Measurements from ENCODE around the gene ZAP70.

Gene ZAP70

DNA sequence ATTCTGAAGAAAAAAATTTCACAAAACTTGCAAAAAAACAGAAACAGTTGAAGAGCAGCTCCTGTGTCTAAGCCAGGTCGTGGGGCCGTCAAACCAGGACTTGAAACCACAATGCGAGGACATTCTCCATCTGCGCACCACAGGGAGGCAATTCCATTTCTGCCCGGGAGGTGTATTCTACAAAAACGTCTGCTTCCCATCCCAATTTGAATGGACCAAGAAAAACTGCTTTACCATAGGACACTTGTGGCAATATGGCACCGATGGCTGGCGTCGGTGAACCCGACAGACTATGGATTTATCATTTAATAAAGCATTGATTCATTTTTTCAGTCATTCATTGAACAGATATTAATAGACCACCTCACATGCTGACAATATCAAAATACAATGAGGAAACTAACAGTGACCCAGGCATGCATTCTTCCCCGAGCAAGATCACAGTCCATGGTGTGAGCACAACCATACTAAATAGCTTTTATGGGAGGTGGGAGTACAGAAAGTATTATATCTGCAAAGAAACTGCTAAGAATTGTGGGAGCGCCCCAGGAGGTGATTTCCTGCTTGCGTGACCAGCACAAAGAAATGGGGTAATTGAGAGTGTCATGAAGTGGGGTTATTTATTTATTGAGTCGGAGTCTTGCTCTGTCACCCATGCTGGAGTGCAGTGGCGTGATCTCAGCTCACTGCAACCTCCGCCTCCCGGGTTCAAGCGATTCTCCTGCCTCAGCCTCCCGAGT, 10.5 kb upstream of the ZAP70 start:
- H3K79me1 ChIP-seq (replicated peaks; ENCODE audit: low read length, poor library complexity, severe bottlenecking): no peaks in the 10 kb centered on the region
- no peak overlapping the region for H3K18ac ChIP-seq (ENCODE audit: low read depth in 1 of 2, low read length in 2 of 2)
- H3K14ac ChIP-seq (ENCODE audit: low read length in 2 of 2): no peak overlapping the region
- no peak overlapping the region for H3K23ac ChIP-seq (ENCODE audit: low read length in 2 of 2)
- no peak overlapping the region for H3K27ac ChIP-seq (ENCODE audit: low read length, poor library complexity, severe bottlenecking)
- 94% methylated on average over 17 of the region's 19 CpGs for WGBS
- no peak overlapping the region for H4K8ac ChIP-seq (ENCODE audit: low read length)
- no peak for DNase-seq
- no peak overlapping the region for H2BK15ac ChIP-seq (ENCODE audit: low read depth, poor library complexity, severe bottlenecking)
- no peak overlapping the region for H2BK12ac ChIP-seq (ENCODE audit: low read length in 2 of 2)
- H3K9ac ChIP-seq (ENCODE audit: low read length): no peak overlapping the region
- H4K91ac ChIP-seq (ENCODE audit: low read length): no peak overlapping the region
- H3K9me3 ChIP-seq (ENCODE audit: control insufficient read depth, low read length): no peaks in the 10 kb centered on the region
- no peak overlapping the region for H2BK5ac ChIP-seq (ENCODE audit: low read depth, low read length, poor library complexity, severe bottlenecking)
- H2AFZ ChIP-seq (ENCODE audit: low read depth, low read length): no peak overlapping the region
- peaks cover 5 to 10% of the 10 kb centered on the region in 2 experiments for H3K27me3 ChIP-seq (ENCODE audit: control insufficient read depth in 1 of 2, insufficient read depth in 1 of 2, low read length in 2 of 2)
- no peak overlapping the region for H3K4ac ChIP-seq (ENCODE audit: low read depth in 1 of 2, low read length in 2 of 2)
- H2BK120ac ChIP-seq (ENCODE audit: low read depth, low read length): no peak overlapping the region
- no peak overlapping the region for H3K4me2 ChIP-seq (ENCODE audit: low read length, poor library complexity, severe bottlenecking)
- H3K4me1 ChIP-seq (ENCODE audit: control insufficient read depth, insufficient read depth, low read depth, low read length): peaks cover 5% of the 10 kb centered on the region
- H3K4me3 ChIP-seq (ENCODE audit: insufficient read depth in 1 of 2, low read depth in 1 of 2, low read length in 2 of 2): no peak overlapping the region
- H3K36me3 ChIP-seq (ENCODE audit: control insufficient read depth in 1 of 2, insufficient read depth in 2 of 2, low read depth in 1 of 2, low read length in 2 of 2): no peaks in the 10 kb centered on the region
- H2AK5ac ChIP-seq (ENCODE audit: low read length, severe bottlenecking): no peak overlapping the region

DNA sequence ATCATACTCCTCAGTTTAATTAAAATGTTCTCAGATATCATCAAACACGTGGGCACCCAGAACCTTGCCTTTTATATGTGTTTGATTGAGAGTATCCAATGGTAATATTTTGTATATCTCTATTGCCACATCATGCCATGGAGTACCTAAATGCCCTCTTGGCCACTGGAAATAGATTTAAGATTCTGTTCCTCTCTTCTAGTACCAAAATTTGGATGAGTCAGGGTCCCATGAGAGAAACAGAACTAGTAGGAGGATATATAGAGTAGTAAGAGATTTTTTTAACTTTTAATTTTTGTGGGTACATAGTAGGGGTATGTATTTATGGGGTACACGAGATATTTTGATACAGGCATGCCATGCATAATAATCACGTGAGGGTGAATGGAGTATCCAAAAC, 9.6 kb upstream of the ZAP70 start:
- Histone ChIP-seq H3K18ac (ENCODE audit: low read depth in 1 of 2, low read length in 2 of 2) (no peak overlapping the region), H2BK120ac (ENCODE audit: low read depth, low read length) (no peak overlapping the region), H3K9ac (ENCODE audit: low read length) (no peak overlapping the region), H3K4ac (ENCODE audit: low read depth in 1 of 2, low read length in 2 of 2) (no peak overlapping the region), H2BK15ac (ENCODE audit: low read depth, poor library complexity, severe bottlenecking) (no peak overlapping the region), H2BK12ac (ENCODE audit: low read length in 2 of 2) (no peak overlapping the region), H2AK5ac (ENCODE audit: low read length, severe bottlenecking) (no peak overlapping the region), H3K4me3 (ENCODE audit: insufficient read depth in 1 of 2, low read depth in 1 of 2, low read length in 2 of 2) (no peak overlapping the region), H3K27me3 (ENCODE audit: control insufficient read depth in 1 of 2, insufficient read depth in 1 of 2, low read length in 2 of 2) (peaks cover 14 to 18% of the 10 kb centered on the region in 2 experiments), H3K14ac (ENCODE audit: low read length in 2 of 2) (no peak overlapping the region), H3K23ac (ENCODE audit: low read length in 2 of 2) (no peak overlapping the region), H3K4me1 (ENCODE audit: control insufficient read depth, insufficient read depth, low read depth, low read length) (peaks cover 5% of the 10 kb centered on the region), H3K27ac (ENCODE audit: low read length, poor library complexity, severe bottlenecking) (no peak overlapping the region), H4K8ac (ENCODE audit: low read length) (no peak overlapping the region), H3K4me2 (ENCODE audit: low read length, poor library complexity, severe bottlenecking) (no peak overlapping the region), H3K79me1 (replicated peaks; ENCODE audit: low read length, poor library complexity, severe bottlenecking) (no peaks in the 10 kb centered on the region), H3K9me3 (ENCODE audit: control insufficient read depth, low read length) (no peaks in the 10 kb centered on the region), H4K91ac (ENCODE audit: low read length) (no peak overlapping the region), H2AFZ (ENCODE audit: low read depth, low read length) (no peak overlapping the region), H2BK5ac (ENCODE audit: low read depth, low read length, poor library complexity, severe bottlenecking) (no peak overlapping the region), H3K36me3 (ENCODE audit: control insufficient read depth in 1 of 2, insufficient read depth in 2 of 2, low read depth in 1 of 2, low read length in 2 of 2) (no peaks in the 10 kb centered on the region)
- 90% methylated on average over 2 of the region's 3 CpGs for WGBS
- no peak for DNase-seq

DNA sequence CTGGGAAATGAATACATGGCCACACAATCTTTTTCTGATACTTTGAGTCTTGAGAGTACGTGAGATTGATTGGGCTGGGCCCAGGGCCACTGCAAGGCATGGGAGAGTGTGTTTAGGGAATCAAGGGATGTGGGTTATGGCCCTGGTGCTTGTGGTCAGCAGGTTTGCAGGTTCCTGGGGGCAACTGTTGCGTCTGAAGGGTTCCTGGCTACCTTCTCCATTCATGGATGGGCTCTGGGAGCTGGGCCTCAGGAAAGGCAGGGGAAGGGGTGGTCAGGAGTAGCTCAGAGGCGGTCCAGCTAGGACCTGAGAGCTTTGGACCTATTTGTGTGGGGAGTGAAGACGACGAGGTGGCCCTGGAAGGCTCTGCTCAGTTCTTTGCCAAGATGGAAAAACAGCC, 8.4 kb upstream of the ZAP70 start:
- H2BK12ac ChIP-seq (ENCODE audit: low read length in 2 of 2): no peak overlapping the region
- H2AK5ac ChIP-seq (ENCODE audit: low read length, severe bottlenecking): no peak overlapping the region
- peaks cover 5% of the 10 kb centered on the region for H3K4me1 ChIP-seq (ENCODE audit: control insufficient read depth, insufficient read depth, low read depth, low read length)
- no peak overlapping the region for H2AFZ ChIP-seq (ENCODE audit: low read depth, low read length)
- no peak overlapping the region for H3K9ac ChIP-seq (ENCODE audit: low read length)
- DNase-seq: no peak
- H3K4me2 ChIP-seq (ENCODE audit: low read length, poor library complexity, severe bottlenecking): no peak overlapping the region
- no peak overlapping the region for H3K23ac ChIP-seq (ENCODE audit: low read length in 2 of 2)
- 90% methylated on average over 2 of the region's 5 CpGs for WGBS
- H3K79me1 ChIP-seq (replicated peaks; ENCODE audit: low read length, poor library complexity, severe bottlenecking): no peaks in the 10 kb centered on the region
- H4K91ac ChIP-seq (ENCODE audit: low read length): no peak overlapping the region
- H2BK5ac ChIP-seq (ENCODE audit: low read depth, low read length, poor library complexity, severe bottlenecking): no peak overlapping the region
- H2BK120ac ChIP-seq (ENCODE audit: low read depth, low read length): no peak overlapping the region
- H3K36me3 ChIP-seq (ENCODE audit: control insufficient read depth in 1 of 2, insufficient read depth in 2 of 2, low read depth in 1 of 2, low read length in 2 of 2): no peaks in the 10 kb centered on the region
- H3K27ac ChIP-seq (ENCODE audit: low read length, poor library complexity, severe bottlenecking): no peak overlapping the region
- H3K9me3 ChIP-seq (ENCODE audit: control insufficient read depth, low read length): no peaks in the 10 kb centered on the region
- H3K27me3 ChIP-seq (ENCODE audit: control insufficient read depth in 1 of 2, insufficient read depth in 1 of 2, low read length in 2 of 2): peaks cover 20% of the 10 kb centered on the region in 2 experiments
- H3K14ac ChIP-seq (ENCODE audit: low read length in 2 of 2): peak overlapping the region in 1 of 2 experiments; percentile 46
- H3K4ac ChIP-seq (ENCODE audit: low read depth in 1 of 2, low read length in 2 of 2): no peak overlapping the region
- H2BK15ac ChIP-seq (ENCODE audit: low read depth, poor library complexity, severe bottlenecking): no peak overlapping the region
- no peak overlapping the region for H4K8ac ChIP-seq (ENCODE audit: low read length)
- H3K18ac ChIP-seq (ENCODE audit: low read depth in 1 of 2, low read length in 2 of 2): no peak overlapping the region
- peak overlapping the region in 1 of 2 experiments; percentile 26 for H3K4me3 ChIP-seq (ENCODE audit: insufficient read depth in 1 of 2, low read depth in 1 of 2, low read length in 2 of 2)

DNA sequence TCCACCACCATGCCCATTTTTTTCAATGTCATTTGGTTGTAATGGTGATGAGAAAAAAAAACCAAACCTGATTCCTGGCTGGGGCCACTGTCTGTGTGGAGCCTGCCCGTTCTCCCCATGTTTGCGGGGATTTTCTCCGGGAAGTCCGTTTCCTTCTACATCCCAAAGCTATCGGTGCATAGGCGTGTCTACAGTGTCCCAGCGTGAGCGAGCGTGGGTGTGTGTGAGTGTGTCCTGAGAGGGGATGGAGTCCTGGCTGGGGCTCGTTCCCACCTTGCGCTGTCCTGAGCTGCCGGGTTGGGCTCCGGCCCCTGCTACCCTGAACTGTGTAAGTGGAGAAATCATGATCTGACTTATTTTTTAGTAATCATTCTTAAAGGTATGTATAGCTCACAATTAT, 7.3 kb upstream of the ZAP70 start:
- 95% methylated on average over 10 of the region's 13 CpGs for WGBS
- H3K9ac ChIP-seq (ENCODE audit: low read length): no peak overlapping the region
- no peak overlapping the region for H2BK15ac ChIP-seq (ENCODE audit: low read depth, poor library complexity, severe bottlenecking)
- no peak overlapping the region for H2BK120ac ChIP-seq (ENCODE audit: low read depth, low read length)
- H3K36me3 ChIP-seq (ENCODE audit: control insufficient read depth in 1 of 2, insufficient read depth in 2 of 2, low read depth in 1 of 2, low read length in 2 of 2): no peaks in the 10 kb centered on the region
- no peaks in the 10 kb centered on the region for H3K79me1 ChIP-seq (replicated peaks; ENCODE audit: low read length, poor library complexity, severe bottlenecking)
- peaks cover 23 to 25% of the 10 kb centered on the region in 2 experiments for H3K27me3 ChIP-seq (ENCODE audit: control insufficient read depth in 1 of 2, insufficient read depth in 1 of 2, low read length in 2 of 2)
- H2BK5ac ChIP-seq (ENCODE audit: low read depth, low read length, poor library complexity, severe bottlenecking): no peak overlapping the region
- H2AFZ ChIP-seq (ENCODE audit: low read depth, low read length): no peak overlapping the region
- no peak overlapping the region for H3K4me3 ChIP-seq (ENCODE audit: insufficient read depth in 1 of 2, low read depth in 1 of 2, low read length in 2 of 2)
- H3K14ac ChIP-seq (ENCODE audit: low read length in 2 of 2): peak overlapping the region in 1 of 2 experiments; percentile 55
- no peak overlapping the region for H3K23ac ChIP-seq (ENCODE audit: low read length in 2 of 2)
- peaks cover 5% of the 10 kb centered on the region for H3K4me1 ChIP-seq (ENCODE audit: control insufficient read depth, insufficient read depth, low read depth, low read length)
- no peak overlapping the region for H4K8ac ChIP-seq (ENCODE audit: low read length)
- no peak overlapping the region for H2AK5ac ChIP-seq (ENCODE audit: low read length, severe bottlenecking)
- H3K9me3 ChIP-seq (ENCODE audit: control insufficient read depth, low read length): no peaks in the 10 kb centered on the region
- H3K18ac ChIP-seq (ENCODE audit: low read depth in 1 of 2, low read length in 2 of 2): no peak overlapping the region
- H4K91ac ChIP-seq (ENCODE audit: low read length): no peak overlapping the region
- no peak overlapping the region for H3K27ac ChIP-seq (ENCODE audit: low read length, poor library complexity, severe bottlenecking)
- H3K4ac ChIP-seq (ENCODE audit: low read depth in 1 of 2, low read length in 2 of 2): no peak overlapping the region
- no peak overlapping the region for H2BK12ac ChIP-seq (ENCODE audit: low read length in 2 of 2)
- H3K4me2 ChIP-seq (ENCODE audit: low read length, poor library complexity, severe bottlenecking): no peak overlapping the region
- no peak for DNase-seq
